ELR (cell line): ENCODE data around the gene MALL.
"Not testable (repeated sequence)": the region's sequence is repeated elsewhere in the genome, so short reads cannot be mapped to it uniquely, and the experiment has no call there.

ENCODE experiments used
- DNase-seq: peaks from one replicate; pipeline ENCODE4 v3.0.0-alpha.2; 2015; ENCODE audit warnings: low read depth

Gene MALL

DNA sequence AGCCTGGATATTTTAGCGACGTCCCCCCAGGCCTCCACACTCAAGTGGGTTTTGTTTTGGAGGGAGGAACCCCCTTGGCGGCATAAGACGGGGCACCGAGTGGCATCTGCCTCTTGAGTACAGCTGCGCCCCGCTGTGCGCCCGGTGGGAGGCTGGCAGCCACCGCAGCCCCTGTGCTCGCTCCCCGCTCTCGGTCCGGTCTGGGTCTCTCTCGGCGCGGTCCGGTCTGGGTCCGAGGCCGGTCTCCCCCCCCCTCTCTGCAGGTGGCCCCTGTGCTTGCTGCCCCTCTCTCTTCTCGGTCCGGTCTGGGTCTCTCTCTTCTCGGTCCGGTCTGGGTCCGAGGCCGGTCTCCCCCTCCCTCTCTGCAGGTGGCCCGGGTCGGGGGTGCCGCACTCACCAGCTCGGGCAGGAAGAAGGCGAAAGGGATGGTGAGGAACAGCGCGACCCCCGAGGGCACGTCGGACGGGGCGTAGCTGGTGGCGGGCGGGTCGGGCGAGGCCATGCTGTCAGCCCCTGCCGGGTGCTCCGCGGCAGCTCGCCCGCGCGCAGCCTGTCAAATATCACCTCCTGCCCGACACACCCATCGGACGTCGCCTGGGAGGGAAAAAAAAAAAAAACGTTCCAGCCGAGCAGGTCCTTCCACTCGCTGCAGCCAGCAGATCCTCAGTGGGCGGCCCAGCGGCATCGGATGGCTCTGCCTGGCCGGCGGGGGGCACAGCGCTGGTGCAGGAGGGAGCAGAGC is at the start of gene MALL:
MALL (minus strand) TSS at position 532 of the 742 bp plus-strand sequence; CDS start at position 502, 30 bp downstream.
- DNase-seq = peak; percentile 45

DNA sequence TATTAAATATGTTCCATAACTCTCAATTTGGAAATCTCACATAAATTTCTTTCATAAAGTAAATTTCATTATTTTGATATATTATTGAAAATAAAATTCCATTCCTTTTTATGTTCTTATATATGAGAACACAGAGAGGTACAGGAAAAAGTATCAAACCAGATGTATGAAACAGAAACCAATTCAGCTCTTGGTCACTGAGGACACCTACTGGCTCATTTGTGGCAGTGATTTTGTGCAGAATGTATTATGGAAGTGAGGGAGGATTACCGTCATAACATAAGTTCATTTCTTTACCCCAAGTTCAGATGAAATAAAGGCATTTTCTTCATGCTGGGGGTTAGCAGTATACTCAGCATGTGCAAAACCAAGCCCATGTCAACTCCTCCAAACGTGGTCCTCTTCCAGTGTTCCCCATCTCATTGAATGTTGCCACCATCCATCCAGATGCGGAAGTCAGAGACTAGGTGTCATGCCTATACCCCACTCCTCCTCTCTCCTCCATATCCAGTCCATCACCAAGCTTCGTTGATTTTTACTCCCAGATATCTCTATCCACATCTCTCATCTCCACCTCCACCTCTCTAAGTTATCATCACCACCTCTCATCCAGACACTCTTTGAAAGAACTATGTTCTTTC is 41.7 kb upstream of the MALL start:
- DNase-seq = peak; percentile 76

GRCh38 chr2:110154828-110155227 is 39.2 kb upstream of the MALL start:
- DNase-seq = not testable (repeated sequence)

- DNase-seq = not testable (repeated sequence)
Observed at GRCh38 chr2:110154188-110154587, 38.6 kb upstream of the MALL start.

DNA sequence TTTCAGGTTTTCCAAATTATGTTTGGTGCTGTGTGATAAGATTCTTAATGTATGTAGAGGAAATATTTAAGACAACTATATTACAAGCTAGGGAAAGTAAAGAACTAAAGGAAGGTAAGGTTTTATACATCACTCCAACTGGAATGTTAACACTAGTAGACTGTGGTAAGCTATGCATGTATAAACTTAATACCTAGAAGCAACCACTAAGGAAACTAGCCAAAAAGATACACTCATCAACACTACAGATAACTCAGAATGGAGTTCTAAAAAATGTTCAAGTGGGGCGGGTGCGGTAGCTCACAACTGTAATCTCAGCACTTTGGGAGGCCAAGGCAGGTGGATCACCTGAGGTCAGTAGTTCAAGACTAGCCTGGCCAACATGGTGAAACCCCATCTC is 37.8 kb upstream of the MALL start:
- no peak for DNase-seq

- no peak for DNase-seq
Observed at GRCh38 chr2:110152943-110153342, 37.3 kb upstream of the MALL start.

DNA sequence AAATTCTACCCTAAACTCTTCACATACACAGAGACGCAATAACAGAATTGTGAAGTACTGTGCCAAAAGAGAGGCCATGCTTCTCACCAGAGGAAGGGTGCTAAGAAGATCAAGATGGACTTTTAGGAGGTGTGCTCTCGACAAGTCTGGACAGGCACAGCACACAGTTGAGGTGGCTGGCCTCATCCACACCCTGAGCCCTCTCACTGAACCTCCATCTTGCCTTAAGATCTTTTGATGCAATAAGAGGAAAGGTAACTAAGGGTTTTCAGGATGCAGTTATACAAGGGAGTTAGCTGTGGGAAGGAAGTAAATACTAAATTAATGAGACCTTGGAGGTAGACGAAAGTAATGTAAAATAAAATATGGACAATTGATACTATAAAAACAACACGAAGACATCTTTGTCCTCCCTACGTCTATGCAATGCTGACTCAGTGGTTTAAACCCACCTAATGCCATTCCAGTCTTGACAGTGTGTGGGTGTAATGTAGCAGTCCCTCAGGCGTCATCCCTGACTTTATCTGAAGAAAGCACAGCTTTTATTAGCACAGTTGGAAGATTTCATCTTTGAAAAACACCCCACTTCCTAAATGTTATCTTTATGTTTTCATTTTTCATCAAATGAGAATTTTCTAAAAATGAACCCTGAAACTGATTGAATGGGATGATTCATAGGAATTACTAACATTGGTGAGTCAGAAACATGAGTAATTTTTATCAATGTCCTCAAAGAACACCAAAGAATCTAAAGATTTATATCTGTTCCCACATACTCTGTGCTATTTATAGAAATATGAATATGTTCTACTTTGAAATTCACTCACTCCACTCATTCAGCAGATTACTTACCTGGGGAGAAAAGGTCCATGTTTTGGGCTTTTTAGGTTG is 34.0 kb upstream of the MALL start:
- peak; percentile 92 for DNase-seq

DNA sequence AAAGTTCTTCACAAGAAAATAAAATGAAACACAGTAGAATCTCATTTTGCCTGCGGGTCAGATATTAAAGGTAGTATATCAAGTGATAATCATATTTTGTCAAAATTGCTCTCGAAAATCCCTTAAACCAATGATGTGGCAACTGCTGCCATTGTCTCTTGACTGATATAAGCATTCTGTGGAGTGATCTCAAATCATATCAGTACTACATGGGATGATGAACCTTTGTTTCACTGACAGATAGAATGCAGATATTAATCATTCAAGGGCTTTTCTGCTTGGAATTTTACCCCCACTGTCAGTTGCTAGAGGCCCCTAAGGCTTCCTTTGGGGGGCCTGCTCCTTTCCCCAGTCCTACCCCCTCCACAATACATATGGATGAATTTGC is 31.3 kb upstream of the MALL start:
- DNase-seq = no peak

GRCh38 chr2:110146183-110146944 is 30.7 kb upstream of the MALL start:
- DNase-seq = no peak

GRCh38 chr2:110143982-110144381 is 28.4 kb upstream of the MALL start:
- no peak for DNase-seq

DNA sequence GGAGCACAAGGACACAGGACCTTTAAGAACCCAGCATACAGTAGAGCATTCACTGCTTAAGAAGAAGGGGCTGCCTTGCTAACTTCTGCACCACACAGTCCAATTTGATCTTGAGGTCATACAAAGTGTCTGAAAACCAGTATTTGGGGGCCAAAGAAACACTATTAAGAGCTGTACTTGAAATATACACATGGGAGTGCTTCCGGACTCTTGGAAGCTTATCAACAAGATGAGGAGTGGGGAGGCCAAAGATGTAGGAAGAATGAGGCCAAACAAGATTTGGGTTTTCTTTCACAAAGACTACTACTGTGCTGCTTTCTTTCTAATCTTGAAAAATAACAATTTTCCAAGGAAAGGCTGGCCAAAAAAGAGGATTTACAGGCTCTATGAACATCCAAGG is 24.8 kb upstream of the MALL start:
- no peak for DNase-seq

DNA sequence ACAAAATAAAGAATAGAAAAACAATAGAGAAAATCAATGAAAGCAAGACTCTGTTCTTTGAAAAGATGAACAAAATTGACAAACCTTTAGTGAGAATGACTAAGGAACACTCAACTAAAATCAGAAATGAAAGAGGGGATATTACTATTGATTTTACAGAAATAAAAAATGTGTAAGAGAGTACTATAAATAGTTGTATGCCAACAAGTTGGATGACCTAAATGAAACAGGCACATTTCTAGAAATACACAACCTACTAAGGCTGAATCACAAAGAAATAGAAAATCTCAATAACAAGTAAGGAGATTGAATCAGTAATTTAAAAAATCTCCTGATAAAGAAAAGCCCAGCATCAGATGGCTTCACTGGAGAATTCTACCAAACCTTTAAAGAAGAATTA is 18.4 kb upstream of the MALL start:
- DNase-seq = no peak

DNA sequence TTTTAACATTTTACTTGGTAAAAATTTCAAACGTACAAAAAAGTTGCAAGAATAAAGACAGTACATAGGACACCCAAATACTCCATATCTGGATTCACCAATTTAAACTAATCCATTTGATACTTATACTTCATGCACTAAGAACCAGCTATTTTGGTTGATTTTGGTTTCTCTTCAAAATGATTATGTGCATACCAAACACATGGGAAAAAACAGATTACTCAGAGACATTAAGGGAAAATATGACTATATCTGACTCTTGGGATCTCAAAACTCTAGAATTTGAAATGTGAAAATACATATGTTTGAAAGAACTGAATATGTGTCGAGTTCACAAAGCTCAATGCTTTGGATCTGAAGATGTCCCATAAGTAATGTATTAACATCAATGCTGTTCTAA is 15.5 kb upstream of the MALL start:
- no peak for DNase-seq

DNA sequence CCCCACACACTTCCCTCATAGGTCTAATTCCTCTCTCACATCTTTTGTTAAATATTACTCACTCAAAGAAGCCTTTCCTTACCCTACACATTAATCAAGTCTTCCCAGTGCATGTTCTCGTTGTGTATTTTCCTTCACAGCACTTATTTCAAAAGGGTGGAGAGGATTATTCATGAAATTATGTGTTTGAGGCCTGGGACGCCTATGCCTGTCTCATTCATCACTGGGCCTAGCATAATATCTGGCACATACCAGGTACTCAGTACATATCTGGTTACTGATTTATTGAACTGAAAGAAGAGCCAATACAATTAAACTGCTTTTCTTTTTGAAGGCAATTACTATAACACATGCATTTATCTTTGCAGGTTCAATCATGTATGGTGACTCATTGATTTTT is 15.1 kb upstream of the MALL start:
- DNase-seq = no peak

- no peak for DNase-seq
Observed at GRCh38 chr2:110126906-110127305, 11.3 kb upstream of the MALL start.

DNA sequence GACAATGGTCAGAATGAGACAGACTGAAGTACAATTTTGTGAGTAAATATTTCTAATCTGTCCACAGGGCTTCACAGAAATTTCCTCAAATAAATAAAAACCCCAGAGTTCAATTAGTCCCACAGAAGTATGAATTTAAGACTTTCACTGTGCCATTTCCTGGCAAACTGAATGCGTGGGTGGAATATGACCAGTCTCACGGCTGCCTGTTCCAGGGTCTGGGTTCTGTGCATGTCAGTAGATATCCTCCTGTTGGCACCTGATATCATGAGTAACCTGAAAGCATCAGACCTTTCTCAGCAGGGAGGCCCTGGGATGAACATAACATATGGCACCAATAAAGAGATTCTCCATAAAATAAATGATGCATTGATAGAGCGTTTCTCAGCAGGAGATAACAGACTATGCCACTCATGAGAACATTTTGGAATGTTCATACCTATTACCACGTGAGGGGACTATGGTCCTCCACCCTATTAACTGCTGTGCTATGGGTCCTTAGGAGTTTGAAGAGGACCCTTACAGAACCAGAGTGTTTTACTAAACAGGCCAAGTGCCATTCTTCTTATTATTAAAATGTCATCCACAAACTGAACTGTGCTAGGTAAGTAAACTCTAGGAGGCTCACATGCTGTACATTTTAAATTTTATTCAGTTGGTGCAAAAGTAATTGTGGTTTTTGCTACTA is 10.6 kb upstream of the MALL start:
- no peak for DNase-seq

DNA sequence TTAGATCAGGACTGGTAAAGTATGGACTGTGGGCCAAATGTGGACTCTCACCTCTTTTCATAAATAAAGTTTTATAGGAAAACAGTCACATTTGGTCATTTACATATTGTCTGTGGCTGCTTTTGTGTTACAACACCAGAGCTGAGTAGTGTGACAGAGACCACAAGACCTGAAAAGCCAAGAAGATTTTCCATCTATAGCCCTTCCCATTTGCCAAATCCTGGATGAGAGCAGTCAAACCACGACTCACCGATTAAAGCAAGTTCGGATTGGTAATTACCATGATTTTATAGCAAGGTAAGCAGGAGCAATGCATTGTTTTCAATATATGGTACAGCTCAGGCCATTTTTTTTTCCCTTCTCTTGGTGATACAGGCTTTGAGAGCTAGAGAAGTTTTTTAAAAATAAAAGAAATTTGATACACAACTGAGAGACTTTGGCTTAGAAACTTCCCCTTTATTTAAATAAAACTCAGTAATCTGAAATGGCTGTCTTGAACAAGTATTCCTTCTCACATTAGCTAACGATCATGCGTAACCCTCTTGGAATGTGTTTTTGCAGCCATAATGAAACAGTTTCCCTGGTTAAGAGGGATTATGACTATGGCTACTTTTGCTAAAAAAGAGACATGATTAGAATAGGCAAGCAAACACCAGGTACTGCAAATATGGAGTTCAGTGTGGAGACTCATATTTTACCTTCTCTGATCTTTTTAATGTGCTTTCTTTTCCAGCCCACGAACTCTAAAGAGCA is 9.5 kb upstream of the MALL start:
- peak; percentile 67 for DNase-seq

GRCh38 chr2:110124038-110124825 is 8.6 kb upstream of the MALL start:
- no peak for DNase-seq

- no peak for DNase-seq
Observed at GRCh38 chr2:110121592-110121991, 6.0 kb upstream of the MALL start.

DNA sequence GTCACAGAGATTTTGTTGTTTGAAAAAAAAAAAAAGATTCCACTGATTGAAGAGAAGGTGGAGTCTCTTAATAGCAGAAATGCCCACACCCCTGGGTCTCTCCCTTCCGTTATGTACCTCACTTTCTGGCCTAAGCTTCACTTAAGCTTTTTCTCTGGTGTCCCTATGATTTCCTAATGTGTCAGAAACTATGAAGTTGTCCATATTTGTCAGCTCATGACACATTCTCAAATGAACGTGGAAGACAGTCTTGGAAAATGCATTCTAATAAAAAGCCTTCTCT is 5.4 kb upstream of the MALL start:
- no peak for DNase-seq
